ENCODE data around the gene ALG9.

DNA sequence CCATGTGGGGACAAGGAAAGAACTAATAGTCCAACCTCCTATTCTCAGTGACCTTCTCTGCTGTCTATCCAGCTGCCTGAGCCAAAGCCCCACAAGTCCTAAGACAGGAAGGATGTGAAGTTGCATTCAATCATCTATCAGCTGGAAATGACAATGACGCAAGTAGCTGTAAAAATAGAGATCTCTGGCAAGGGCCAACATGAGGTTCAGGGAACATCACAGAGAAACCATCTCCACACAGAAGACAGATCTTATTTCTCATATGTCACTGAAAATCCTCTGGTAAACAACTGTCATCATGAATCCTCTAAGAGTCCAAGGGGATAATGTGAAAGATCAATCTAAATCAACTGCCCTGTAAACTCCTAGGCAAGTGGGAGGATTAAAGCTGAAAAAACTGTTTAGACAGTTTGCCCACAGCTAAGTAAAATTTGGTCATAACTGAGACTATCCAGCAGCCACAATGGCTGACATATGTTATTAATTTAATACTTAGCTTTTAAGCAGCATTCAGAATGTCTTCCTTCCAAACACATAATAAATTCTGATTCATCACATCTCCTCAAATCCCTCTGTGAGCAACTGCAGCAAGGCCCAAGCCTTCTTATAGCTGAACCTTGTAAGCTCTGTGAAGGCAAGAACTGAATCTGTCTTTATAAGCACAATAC is 52.1 kb downstream of the ALG9 start:
- no peak for TF ChIP-seq CTCF (IDR thresholded peaks at IDR 0.05)
- no peak for TF ChIP-seq POLR2A (IDR thresholded peaks at IDR 0.05)
